PC-3 (cell line): ENCODE results near the gene GMDS. TPM values are rescaled to one million over a fixed set of nuclear protein-coding genes. Genes with fewer than 3 reads are reported as not detected.
A peak's percentile ranks its signal among the peaks of the same experiment; 100 is the strongest.

Experiments used
- ATAC-seq: fragments of 200-7000 bp; cut with Tn5 transposase; 2 replicates; pipeline ENCODE4 v1.9.1; 2020; ENCODE audit warnings: mild to moderate bottlenecking, moderate library complexity
- BruUV-seq: library from RNA; stranded (reverse); fragments of 400-500 nt; replicated peaks from 2 replicates; lab custom pipeline; 2021; lab: Mats Ljungman, UMichigan
- CTCF ChIA-PET: fragments of 300-600 bp; sonication (Branson Sonifier 250); formaldehyde crosslinking; loops from one replicate; lab custom pipeline; 2022; ENCODE audit warnings: antibody characterized with exemption; lab: Charles Lee
- POLR2A ChIA-PET: fragments of 300-600 bp; sonication (Branson Sonifier 250); formaldehyde crosslinking; loops from one replicate; lab custom pipeline; 2022; ENCODE audit warnings: antibody characterized with exemption; ENCODE audit not compliant: unreplicated experiment; lab: Charles Lee
- DNase-seq: peaks from one replicate; pipeline ENCODE4 v3.0.0-alpha.2; 2015
- H2AFZ ChIP-seq: fragments of 300-600 bp; sonication (generic); 2 replicates; pipeline ENCODE4 v1.6.0; 2016; ENCODE audit warnings: antibody characterized with exemption, low read length
- H3F3A ChIP-seq: fragments of 300-600 bp; sonication (generic); one replicate; pipeline ENCODE4 v1.6.0; 2017; ENCODE audit warnings: antibody characterized with exemption, low read length, control low read depth, mild to moderate bottlenecking; ENCODE audit not compliant: unreplicated experiment
- H3K27ac ChIP-seq: fragments of 300-600 bp; sonication (generic); 2 replicates; pipeline ENCODE4 v1.5.1; 2016; ENCODE audit warnings: mild to moderate bottlenecking, low read length
- H3K27me3 ChIP-seq: fragments of 300-600 bp; sonication (generic); 2 replicates; pipeline ENCODE4 v1.6.1; 2016; ENCODE audit warnings: low read length, mixed read lengths
- H3K36me3 ChIP-seq: fragments of 300-600 bp; sonication (generic); 2 replicates; pipeline ENCODE4 v1.6.1; 2016; ENCODE audit warnings: low read depth, mixed run types, low read length, mixed read lengths
- H3K4me1 ChIP-seq: fragments of 300-600 bp; sonication (generic); 2 replicates; pipeline ENCODE4 v1.5.1; 2016; ENCODE audit warnings: low read length; ENCODE audit not compliant: insufficient read depth
- H3K4me2 ChIP-seq: fragments of 300-600 bp; sonication (generic); 2 replicates; pipeline ENCODE4 v1.6.0; 2016; ENCODE audit warnings: low read length
- H3K4me3 ChIP-seq: fragments of 300-600 bp; sonication (generic); 2 replicates; pipeline ENCODE4 v1.5.1; 2016; ENCODE audit warnings: mild to moderate bottlenecking, low read length, mixed read lengths
- H3K79me2 ChIP-seq: fragments of 300-600 bp; sonication (generic); 2 replicates; pipeline ENCODE4 v1.6.1; 2017; ENCODE audit warnings: low read length, mixed read lengths
- H3K9ac ChIP-seq: fragments of 300-600 bp; sonication (generic); 2 replicates; pipeline ENCODE4 v1.6.0; 2016; ENCODE audit warnings: mild to moderate bottlenecking, low read length
- H3K9me2 ChIP-seq: fragments of 300-600 bp; sonication (generic); replicated peaks from 2 replicates; pipeline ENCODE4 v1.6.1; 2016; ENCODE audit warnings: mixed run types, low read length, mixed read lengths
- H3K9me3 ChIP-seq: fragments of 300-600 bp; sonication (generic); 2 replicates; pipeline ENCODE4 v1.6.1; 2016; ENCODE audit warnings: low read length, mixed read lengths
- H4K20me1 ChIP-seq: fragments of 300-600 bp; sonication (generic); 2 replicates; pipeline ENCODE4 v1.6.1; 2016; ENCODE audit warnings: low read length, mixed read lengths
- EZH2 ChIP-seq: fragments of 300-600 bp; sonication (generic); IDR thresholded peaks from one replicate; pipeline ENCODE4 v1.6.1; 2017; ENCODE audit warnings: antibody characterized with exemption, mild to moderate bottlenecking, low read length; ENCODE audit not compliant: unreplicated experiment
- EZH2phosphoT487 ChIP-seq: fragments of 300-600 bp; sonication (generic); IDR thresholded peaks from 2 replicates; pipeline ENCODE4 v1.6.1; 2018; ENCODE audit warnings: mild to moderate bottlenecking, antibody characterized with exemption, low read length, borderline replicate concordance
- intact Hi-C: fragments of 100-400 bp; cut with micrococcal nuclease; formaldehyde crosslinking; loops from 2 replicates; pipeline ENCODE4 v1.9.0; 2023
- total RNA-seq: library from RNA; depleted of rRNA; stranded (reverse); fragments of >200 nt; gene quantifications from 2 replicates; pipeline ENCODE4 v1.2.3, GENCODE V29; 2014
- TF ChIP-seq, protein P1 (sequence below): fragments of 300-600 bp; sonication (generic); conservative IDR thresholded peaks from 2 replicates; pipeline ENCODE4 v1.5.1; 2017; ENCODE audit warnings: antibody characterized with exemption, low read depth, mild to moderate bottlenecking, low read length

The GMDS gene
- total RNA-seq, 1 experiment from 2014 or later, result 18.3 TPM

DNA sequence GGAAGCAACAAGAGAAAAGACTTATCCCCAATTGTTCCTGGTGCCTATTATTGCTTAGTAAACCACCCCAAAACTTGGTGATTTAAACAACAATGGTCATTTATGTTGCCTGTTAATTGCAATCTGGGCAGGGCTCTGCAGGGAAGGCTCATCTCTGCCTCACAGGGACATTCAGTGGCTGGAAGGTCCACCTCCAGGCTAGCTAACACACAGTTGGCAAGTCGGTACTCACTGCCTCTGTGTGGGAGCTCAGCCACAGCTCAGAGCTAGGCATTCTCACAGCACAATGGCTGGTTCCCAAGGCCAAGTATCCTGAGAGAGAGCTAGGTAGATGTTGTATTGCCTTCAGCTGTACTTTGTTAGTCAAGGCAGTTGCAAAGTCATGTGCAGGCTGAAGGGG lies 18.5 kb upstream of the GMDS start:
- BruUV-seq, result no TSS peak
- H3K27me3 ChIP-seq, result no peaks in the 10 kb centered on the region
- no peaks in the 10 kb centered on the region for H3K79me2 ChIP-seq
- ChIA-PET CTCF (no interaction called here), POLR2A (interaction anchor here (0.5 kb wide), 1 partner anchor 39 kb away, joined by 7 read pairs; no protein-coding TSS in a partner anchor)
- H3K4me1 ChIP-seq, result no peaks in the 10 kb centered on the region; the same call in 1 of the 2 replicates
- DNase-seq, result no peak
- intact Hi-C loops, result no loop called here
- no peak overlapping the region for H2AFZ ChIP-seq
- no peaks in the 10 kb centered on the region for H3K36me3 ChIP-seq
- H3K9me2 ChIP-seq, result no peaks in the 10 kb centered on the region
- no peak overlapping the region for H3K27ac ChIP-seq
- no peaks in the 10 kb centered on the region for H3K9me3 ChIP-seq
- no peak overlapping the region for H3K9ac ChIP-seq
- no peak overlapping the region for H3K4me2 ChIP-seq
- TF ChIP-seq EZH2 (no peak), EZH2phosphoT487 (no peak)
- TF ChIP-seq, protein P1, sequence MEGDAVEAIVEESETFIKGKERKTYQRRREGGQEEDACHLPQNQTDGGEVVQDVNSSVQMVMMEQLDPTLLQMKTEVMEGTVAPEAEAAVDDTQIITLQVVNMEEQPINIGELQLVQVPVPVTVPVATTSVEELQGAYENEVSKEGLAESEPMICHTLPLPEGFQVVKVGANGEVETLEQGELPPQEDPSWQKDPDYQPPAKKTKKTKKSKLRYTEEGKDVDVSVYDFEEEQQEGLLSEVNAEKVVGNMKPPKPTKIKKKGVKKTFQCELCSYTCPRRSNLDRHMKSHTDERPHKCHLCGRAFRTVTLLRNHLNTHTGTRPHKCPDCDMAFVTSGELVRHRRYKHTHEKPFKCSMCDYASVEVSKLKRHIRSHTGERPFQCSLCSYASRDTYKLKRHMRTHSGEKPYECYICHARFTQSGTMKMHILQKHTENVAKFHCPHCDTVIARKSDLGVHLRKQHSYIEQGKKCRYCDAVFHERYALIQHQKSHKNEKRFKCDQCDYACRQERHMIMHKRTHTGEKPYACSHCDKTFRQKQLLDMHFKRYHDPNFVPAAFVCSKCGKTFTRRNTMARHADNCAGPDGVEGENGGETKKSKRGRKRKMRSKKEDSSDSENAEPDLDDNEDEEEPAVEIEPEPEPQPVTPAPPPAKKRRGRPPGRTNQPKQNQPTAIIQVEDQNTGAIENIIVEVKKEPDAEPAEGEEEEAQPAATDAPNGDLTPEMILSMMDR, result no peak
- no peak for ATAC-seq
- no peaks in the 10 kb centered on the region for H4K20me1 ChIP-seq
- no peak overlapping the region for H3K4me3 ChIP-seq
- H3F3A ChIP-seq, result no peaks in the 10 kb centered on the region

DNA sequence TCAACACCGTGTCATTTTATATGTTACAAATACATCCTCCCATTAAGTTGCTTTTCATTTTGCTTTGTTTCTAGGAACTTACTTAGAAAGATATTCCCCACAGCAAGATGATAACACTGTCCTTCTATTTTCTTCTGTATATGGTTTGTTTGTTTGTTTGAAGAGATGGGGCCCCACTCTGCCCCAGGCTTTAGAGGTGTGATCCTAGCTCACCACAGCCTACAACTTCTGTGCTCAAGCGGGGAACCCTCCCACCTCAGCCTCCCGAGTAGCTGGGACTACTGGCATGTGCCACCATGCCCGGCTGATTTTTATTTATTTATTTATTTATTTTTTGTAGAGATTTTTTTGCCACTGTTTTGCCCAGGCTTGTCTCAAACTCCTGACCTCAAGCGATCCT lies 14.2 kb upstream of the GMDS start:
- Histone ChIP-seq H3K4me2 (no peak overlapping the region), H3F3A (no peaks in the 10 kb centered on the region), H3K4me1 (no peaks in the 10 kb centered on the region; the same call in 1 of the 2 replicates), H3K27me3 (no peaks in the 10 kb centered on the region), H2AFZ (no peak overlapping the region), H3K4me3 (no peak overlapping the region), H3K9me2 (no peaks in the 10 kb centered on the region), H3K9me3 (no peaks in the 10 kb centered on the region), H4K20me1 (no peaks in the 10 kb centered on the region), H3K9ac (no peak overlapping the region), H3K79me2 (no peaks in the 10 kb centered on the region), H3K36me3 (peaks cover 2% of the 10 kb centered on the region; the same call in 1 of the 2 replicates), H3K27ac (no peak overlapping the region)
- TF ChIP-seq EZH2phosphoT487 (no peak), EZH2 (no peak)
- TF ChIP-seq, protein P1, result no peak
- no TSS peak for BruUV-seq
- ChIA-PET CTCF (no interaction called here), POLR2A (no interaction called here)
- intact Hi-C loops, result no loop called here
- no peak for ATAC-seq
- DNase-seq, result no peak

DNA sequence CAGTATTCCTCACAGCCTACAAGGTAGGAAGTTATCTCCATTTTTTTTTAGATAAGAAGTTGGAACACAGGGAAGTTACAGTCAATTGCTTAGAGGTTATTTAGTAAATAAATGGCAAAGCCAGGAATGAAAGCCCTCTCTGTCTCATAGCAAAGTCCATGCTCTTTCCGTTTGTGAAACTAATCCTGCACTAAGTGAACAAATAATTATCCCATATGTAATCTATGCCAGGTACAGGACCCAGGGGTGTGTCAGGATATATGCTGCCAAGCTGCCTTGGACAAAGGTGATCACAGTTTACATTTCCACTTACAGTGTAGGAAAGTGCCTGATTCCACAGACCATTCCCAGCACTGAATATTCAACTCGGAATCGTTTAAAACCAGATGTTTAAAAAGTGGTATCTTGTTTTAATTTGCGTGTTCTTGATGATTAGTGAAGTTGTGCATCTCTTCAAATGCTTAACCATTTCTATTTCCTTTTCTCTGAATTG lies 13.6 kb upstream of the GMDS start:
- intact Hi-C loops, result no loop called here
- Histone ChIP-seq H3K27ac (no peak overlapping the region), H3K9ac (no peak overlapping the region), H3K27me3 (no peaks in the 10 kb centered on the region), H2AFZ (no peak overlapping the region), H4K20me1 (no peaks in the 10 kb centered on the region), H3K79me2 (no peaks in the 10 kb centered on the region), H3K4me3 (no peak overlapping the region), H3K4me1 (no peaks in the 10 kb centered on the region; the same call in 1 of the 2 replicates), H3K9me3 (no peaks in the 10 kb centered on the region), H3K4me2 (peak overlapping the region; percentile 1; the same call in 1 of the 2 replicates), H3K9me2 (no peaks in the 10 kb centered on the region), H3K36me3 (peaks cover 7% of the 10 kb centered on the region; the same call in 1 of the 2 replicates), H3F3A (no peaks in the 10 kb centered on the region)
- no TSS peak for BruUV-seq
- ChIA-PET CTCF (no interaction called here), POLR2A (no interaction called here)
- DNase-seq, result peak; percentile 40
- TF ChIP-seq, protein P1, result no peak
- TF ChIP-seq EZH2phosphoT487, result no peak
- no peak for TF ChIP-seq EZH2
- ATAC-seq, result no peak
